Ovary (tissue), 9 donors: ENCODE results near the gene IRF3. TPM values are rescaled to one million over a fixed set of nuclear protein-coding genes. Genes with fewer than 3 reads are reported as not detected.

Experiments used
- DNase-seq, 5 donors: peaks; one replicate each; pipeline ENCODE4 v3.0.0-alpha.2; 2019 to 2020
- H3K27ac ChIP-seq, 2 donors: fragments of 200-600 bp; one replicate each; pipeline versions ENCODE4 v1.5.1 to v1.8.0; 2019 to 2022
- H3K27me3 ChIP-seq: fragments of 200-600 bp; one replicate; pipeline ENCODE4 v1.8.0; 2022
- H3K36me3 ChIP-seq: fragments of 200-600 bp; sonication (generic); one replicate; pipeline ENCODE4 v1.5.1; 2019
- H3K4me1 ChIP-seq: one replicate; pipeline ENCODE4 v1.8.1; 2013; ENCODE audit warnings: mild to moderate bottlenecking, moderate library complexity; ENCODE audit not compliant: insufficient read depth
- H3K4me3 ChIP-seq: fragments of 200-600 bp; sonication (generic); one replicate; pipeline ENCODE4 v1.5.1; 2017
- H3K9me3 ChIP-seq, 2 donors: fragments of 200-600 bp in 1 of 2; sonication (generic) in 1 of 2; one replicate each; pipeline versions ENCODE4 v1.5.1 to v1.8.1; 2013 to 2019; ENCODE audit warnings: mild to moderate bottlenecking in 1 of 2, moderate library complexity in 1 of 2
- CTCF ChIP-seq, 3 donors: fragments of 450-650 bp in 2 of 3; fragments of 200-600 bp in 1 of 3; IDR thresholded peaks; one replicate each; pipeline versions ENCODE4 v1.5.1 to v1.8.0; 2016 to 2022; ENCODE audit warnings: antibody characterized with exemption in 3 of 3, mild to moderate bottlenecking in 1 of 3
- EP300 ChIP-seq: sonication (generic); formaldehyde crosslinking; IDR thresholded peaks from one replicate; pipeline ENCODE4 v1.6.1; 2017; ENCODE audit warnings: antibody characterized with exemption
- POLR2A ChIP-seq: fragments of 450-650 bp; IDR thresholded peaks from one replicate; pipeline ENCODE4 v1.6.1; 2017; ENCODE audit warnings: antibody characterized with exemption, mild to moderate bottlenecking, moderate library complexity
- WGBS, 3 donors: extraction: QIAGEN DNeasy Blood & Tissue Kit in 1 of 3; methylation state at CpG; one replicate each; pipeline versions ENCODE4 v1.1.5 to v1.1.7; 2013 to 2017; 5-methylcytosine and 5-hydroxymethylcytosine counted together
- intact Hi-C, 4 donors: fragments of 100-400 bp; cut with DNase I; formaldehyde crosslinking; loops; one replicate each; pipeline versions ENCODE4 v1.11.0 to v1.15.1; 2022 to 2023
- polyA plus RNA-seq, 2 donors: library from polyadenylated mRNA; stranded (reverse); fragments of 200-250 nt in 1 of 2; fragments of 350-450 nt in 1 of 2; fragmentation: Illumina TruSeq in 1 of 2; extraction: RNeasy Lipid Tissue Mini Kit (QIAGEN cat#74804) in 1 of 2; gene quantifications; one replicate each; pipeline ENCODE4 v1.2.3, GENCODE V29; 2013 to 2014
- total RNA-seq, 7 donors: library from RNA; depleted of rRNA in 2 of 7; stranded (reverse); fragments of >200 nt in 2 of 7; fragmentation: NEBNext Ultra II Directional in 3 of 7; extraction: Animal tissue kit (Norgen Biotek cat#: 25700) in 3 of 7; gene quantifications; one replicate each; pipeline versions ENCODE4 v1.1.0 to v1.2.4, GENCODE V29; 2016 to 2023
- donor health status: DM: no; HTN: no; CAD: no; lungs with moderate emphysema.
- donor health status: DM: no; HTN: no; CAD: no.
- donor health status: Bipolar disorder and iron deficiency.
- donor health status: DM: yes; HTN: yes; CAD: no.
- donor health status: DM: no; HTN: no; CAD: no.
- donor health status: DM: yes; HTN: yes; CAD: no.

Gene IRF3
- total and polyA plus RNA-seq, 9 donors, result 24.2 to 89.0 (median 69.5) TPM

- intact Hi-C loops, result no loop called here
- Histone ChIP-seq H3K9me3 (no peaks in the 10 kb centered on the region), H3K4me1 (no peaks in the 10 kb centered on the region), H3K36me3 (no peaks in the 10 kb centered on the region), H3K4me3 (no peak overlapping the region), H3K27ac (no peak overlapping the region), H3K27me3 (no peaks in the 10 kb centered on the region)
- TF ChIP-seq CTCF (IDR thresholded peaks at IDR 0.05) (no peak), EP300 (no peak)
- WGBS, 3 donors, result 85 to 90% (median 87%) methylated on average over 11 to 12 of the region's 12 CpGs
- no peak for DNase-seq
Observed at GRCh38 chr19:49658566-49659442, 6.9 kb downstream of the IRF3 start.

GRCh38 chr19:49658139-49658517 is 7.5 kb downstream of the IRF3 start:
- intact Hi-C loops, result no loop called here
- H3K27me3 ChIP-seq, result no peaks in the 10 kb centered on the region
- 80 to 84% (median 83%) methylated on average over 15 of the region's 15 CpGs for WGBS, 3 donors
- H3K4me3 ChIP-seq, result no peak overlapping the region
- H3K36me3 ChIP-seq, result no peaks in the 10 kb centered on the region
- no peak for DNase-seq
- H3K9me3 ChIP-seq, result no peaks in the 10 kb centered on the region
- TF ChIP-seq EP300 (no peak), POLR2A (no peak), CTCF (IDR thresholded peaks at IDR 0.05) (no peak)
- H3K27ac ChIP-seq, result no peak overlapping the region
- no peaks in the 10 kb centered on the region for H3K4me1 ChIP-seq

GRCh38 chr19:49657493-49658138 is 8.0 kb downstream of the IRF3 start:
- H3K27ac ChIP-seq, result no peak overlapping the region
- 78 to 82% (median 79%) methylated on average over 22 of the region's 22 CpGs for WGBS, 3 donors
- DNase-seq, result no peak
- no peak overlapping the region for H3K4me3 ChIP-seq
- H3K9me3 ChIP-seq, result no peaks in the 10 kb centered on the region
- intact Hi-C loops, result no loop called here
- no peaks in the 10 kb centered on the region for H3K36me3 ChIP-seq
- TF ChIP-seq EP300, result no peak
- TF ChIP-seq POLR2A, result no peak
- no peak for TF ChIP-seq CTCF (IDR thresholded peaks at IDR 0.05)
- no peaks in the 10 kb centered on the region for H3K27me3 ChIP-seq
- no peaks in the 10 kb centered on the region for H3K4me1 ChIP-seq

GRCh38 chr19:49656456-49657109 is 9.1 kb downstream of the IRF3 start:
- Histone ChIP-seq H3K27ac (no peak overlapping the region), H3K27me3 (no peaks in the 10 kb centered on the region), H3K4me1 (no peaks in the 10 kb centered on the region), H3K9me3 (no peaks in the 10 kb centered on the region), H3K36me3 (no peaks in the 10 kb centered on the region), H3K4me3 (no peak overlapping the region)
- intact Hi-C loops, result no loop called here
- WGBS, 3 donors, result 86 to 90% (median 89%) methylated on average over 16 to 17 of the region's 17 CpGs
- TF ChIP-seq CTCF (IDR thresholded peaks at IDR 0.05) (no peak), EP300 (no peak), POLR2A (no peak)
- no peak for DNase-seq
